OCI-LY3 (cell line): ENCODE data around the gene PCBP3.

Experiments
- H2AFZ ChIP-seq: fragments of 200-600, 300-600 bp; shearing (Covaris generic); 2 replicates; pipeline ENCODE4 v1.6.0; 2014; ENCODE audit warnings: antibody characterized with exemption, low read depth, low read length
- H3K27ac ChIP-seq: fragments of 200-600, 300-600 bp; sonication (generic); 2 replicates; pipeline ENCODE4 v1.5.1; 2014; ENCODE audit warnings: mild to moderate bottlenecking, low read length, moderate library complexity, mixed read lengths
- H3K27me3 ChIP-seq: fragments of 200-600, 300-600 bp; sonication (generic); 2 replicates; pipeline ENCODE4 v1.6.1; 2014; ENCODE audit warnings: low read depth, low read length, mixed read lengths
- H3K36me3 ChIP-seq: fragments of 200-600, 300-600 bp; sonication (generic); replicated peaks from 2 replicates; pipeline ENCODE3; 2014; ENCODE audit warnings: low read depth, low read length, mixed read lengths
- H3K4me1 ChIP-seq: fragments of 300-600, 200-600 bp; sonication (generic); 2 replicates; pipeline ENCODE4 v1.6.1; 2014; ENCODE audit warnings: low read length, mixed read lengths
- H3K4me2 ChIP-seq: fragments of 200-600, 300-600 bp; sonication (generic); 2 replicates; pipeline ENCODE4 v1.6.1; 2014; ENCODE audit warnings: low read length, mixed read lengths
- H3K4me3 ChIP-seq: fragments of 300-600, 200-600 bp; sonication (generic); 2 replicates; pipeline ENCODE4 v1.5.1; 2014; ENCODE audit warnings: antibody characterized with exemption, mild to moderate bottlenecking, low read length, moderate library complexity
- H3K79me2 ChIP-seq: fragments of 300-600, 200-600 bp; shearing (Covaris generic); 2 replicates; pipeline ENCODE4 v1.6.1; 2014; ENCODE audit warnings: mild to moderate bottlenecking, low read length, mixed read lengths
- H3K9ac ChIP-seq: fragments of 300-600, 200-600 bp; shearing (Covaris generic); 2 replicates; pipeline ENCODE4 v1.6.0; 2014; ENCODE audit warnings: mild to moderate bottlenecking, low read length, moderate library complexity
- H3K9me3 ChIP-seq: fragments of 200-600, 300-600 bp; shearing (Covaris generic); 2 replicates; pipeline ENCODE4 v1.6.1; 2014; ENCODE audit warnings: low read length, mixed read lengths; ENCODE audit not compliant: insufficient read depth
- H4K20me1 ChIP-seq: fragments of 200-600, 300-600 bp; sonication (generic); 2 replicates; pipeline ENCODE4 v1.6.1; 2016; ENCODE audit warnings: low read length, mixed read lengths; ENCODE audit not compliant: insufficient read depth
- EZH2phosphoT487 ChIP-seq: fragments of 200-600 bp; shearing (Covaris generic); IDR thresholded peaks from 2 replicates; pipeline ENCODE4 v1.6.1; 2018; ENCODE audit warnings: antibody characterized with exemption, mixed run types, low read depth
- TF ChIP-seq, protein P1 (sequence below): fragments of 200-600, 300-600 bp; sonication (generic); IDR thresholded peaks from 2 replicates; pipeline ENCODE4 v1.5.1; 2014; ENCODE audit warnings: antibody characterized with exemption, low read length, low read depth

Gene PCBP3

DNA sequence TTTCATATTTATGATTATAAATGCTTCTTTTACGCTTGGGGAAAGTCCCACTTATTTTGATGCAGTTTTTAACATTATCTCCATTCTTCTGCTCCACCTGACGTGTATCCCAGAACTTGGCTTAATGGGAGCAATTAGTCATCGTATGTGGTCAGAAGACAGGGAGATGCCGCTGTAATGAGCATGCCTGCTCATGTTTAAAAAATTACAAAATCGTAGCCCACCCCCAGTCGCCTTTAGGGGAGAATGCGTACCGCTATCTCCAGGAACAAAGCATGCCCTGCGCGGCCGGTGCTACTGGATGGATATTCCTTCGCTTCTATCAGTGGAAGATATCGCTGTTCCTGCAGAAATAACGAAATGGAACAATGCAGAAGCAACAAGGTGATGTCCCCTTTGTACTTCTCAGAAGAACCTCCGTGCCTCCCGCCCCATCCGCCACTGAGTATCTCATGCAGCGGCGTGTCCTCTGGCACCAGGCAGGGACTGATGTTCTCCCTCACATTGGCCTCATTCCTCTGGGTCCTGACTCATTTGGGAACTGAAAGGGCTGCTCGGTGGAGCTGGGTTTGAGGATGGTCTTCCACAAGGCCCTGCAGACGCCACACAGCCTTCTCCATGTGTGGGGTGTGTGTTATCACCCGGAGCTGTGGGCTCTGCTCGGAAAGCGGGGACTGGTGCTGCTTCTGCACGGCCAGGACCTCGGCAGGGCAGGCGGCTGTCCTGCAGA is 221.7 kb downstream of the PCBP3 start:
- Histone ChIP-seq H3K27ac (no peak overlapping the region), H3K27me3 (no peaks in the 10 kb centered on the region), H3K4me1 (peaks cover 21% of the 10 kb centered on the region), H3K9ac (no peak overlapping the region), H3K36me3 (no peaks in the 10 kb centered on the region), H2AFZ (no peak overlapping the region), H3K79me2 (no peaks in the 10 kb centered on the region), H3K4me3 (no peak overlapping the region), H3K9me3 (no peaks in the 10 kb centered on the region), H3K4me2 (no peak overlapping the region), H4K20me1 (no peaks in the 10 kb centered on the region)
- TF ChIP-seq, protein P1, sequence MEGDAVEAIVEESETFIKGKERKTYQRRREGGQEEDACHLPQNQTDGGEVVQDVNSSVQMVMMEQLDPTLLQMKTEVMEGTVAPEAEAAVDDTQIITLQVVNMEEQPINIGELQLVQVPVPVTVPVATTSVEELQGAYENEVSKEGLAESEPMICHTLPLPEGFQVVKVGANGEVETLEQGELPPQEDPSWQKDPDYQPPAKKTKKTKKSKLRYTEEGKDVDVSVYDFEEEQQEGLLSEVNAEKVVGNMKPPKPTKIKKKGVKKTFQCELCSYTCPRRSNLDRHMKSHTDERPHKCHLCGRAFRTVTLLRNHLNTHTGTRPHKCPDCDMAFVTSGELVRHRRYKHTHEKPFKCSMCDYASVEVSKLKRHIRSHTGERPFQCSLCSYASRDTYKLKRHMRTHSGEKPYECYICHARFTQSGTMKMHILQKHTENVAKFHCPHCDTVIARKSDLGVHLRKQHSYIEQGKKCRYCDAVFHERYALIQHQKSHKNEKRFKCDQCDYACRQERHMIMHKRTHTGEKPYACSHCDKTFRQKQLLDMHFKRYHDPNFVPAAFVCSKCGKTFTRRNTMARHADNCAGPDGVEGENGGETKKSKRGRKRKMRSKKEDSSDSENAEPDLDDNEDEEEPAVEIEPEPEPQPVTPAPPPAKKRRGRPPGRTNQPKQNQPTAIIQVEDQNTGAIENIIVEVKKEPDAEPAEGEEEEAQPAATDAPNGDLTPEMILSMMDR, result no peak
- no peak for TF ChIP-seq EZH2phosphoT487

DNA sequence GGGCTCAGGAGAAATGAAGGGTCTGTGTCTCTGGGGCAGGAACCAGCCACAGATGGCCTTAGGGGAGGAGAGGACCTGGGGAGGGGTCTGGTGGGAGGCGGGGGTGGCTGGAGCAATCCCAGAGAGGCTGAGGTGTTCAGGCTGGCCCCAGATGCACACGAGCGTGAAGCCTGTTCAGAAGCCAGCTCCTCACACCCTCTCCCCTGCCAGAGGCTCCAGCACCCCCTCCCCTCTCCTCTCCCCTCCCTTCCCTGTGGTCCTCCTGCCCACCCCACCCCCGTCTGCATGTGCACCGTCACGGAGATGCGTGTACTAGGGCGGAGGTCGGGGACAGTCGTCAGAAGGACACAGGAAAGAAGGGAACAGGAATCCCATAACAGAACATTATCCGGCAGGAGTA is 223.0 kb downstream of the PCBP3 start:
- Histone ChIP-seq H3K4me2 (no peak overlapping the region), H3K27me3 (no peaks in the 10 kb centered on the region), H3K9ac (no peak overlapping the region), H2AFZ (no peak overlapping the region), H3K9me3 (no peaks in the 10 kb centered on the region), H3K27ac (no peak overlapping the region), H3K4me3 (no peak overlapping the region), H3K4me1 (peaks cover 16% of the 10 kb centered on the region), H4K20me1 (no peaks in the 10 kb centered on the region), H3K36me3 (no peaks in the 10 kb centered on the region), H3K79me2 (no peaks in the 10 kb centered on the region)
- TF ChIP-seq, protein P1, result no peak

GRCh38 chr21:45867041-45867666 is 223.6 kb downstream of the PCBP3 start:
- H3K4me2 ChIP-seq, result no peak overlapping the region
- H3K9ac ChIP-seq, result no peak overlapping the region
- no peaks in the 10 kb centered on the region for H4K20me1 ChIP-seq
- TF ChIP-seq, protein P1, result no peak
- TF ChIP-seq EZH2phosphoT487, result no peak
- peaks cover 10% of the 10 kb centered on the region for H3K4me1 ChIP-seq
- no peak overlapping the region for H3K4me3 ChIP-seq
- no peak overlapping the region for H2AFZ ChIP-seq
- no peak overlapping the region for H3K27ac ChIP-seq
- H3K9me3 ChIP-seq, result no peaks in the 10 kb centered on the region
- no peaks in the 10 kb centered on the region for H3K79me2 ChIP-seq
- H3K36me3 ChIP-seq, result no peaks in the 10 kb centered on the region
- no peaks in the 10 kb centered on the region for H3K27me3 ChIP-seq

DNA sequence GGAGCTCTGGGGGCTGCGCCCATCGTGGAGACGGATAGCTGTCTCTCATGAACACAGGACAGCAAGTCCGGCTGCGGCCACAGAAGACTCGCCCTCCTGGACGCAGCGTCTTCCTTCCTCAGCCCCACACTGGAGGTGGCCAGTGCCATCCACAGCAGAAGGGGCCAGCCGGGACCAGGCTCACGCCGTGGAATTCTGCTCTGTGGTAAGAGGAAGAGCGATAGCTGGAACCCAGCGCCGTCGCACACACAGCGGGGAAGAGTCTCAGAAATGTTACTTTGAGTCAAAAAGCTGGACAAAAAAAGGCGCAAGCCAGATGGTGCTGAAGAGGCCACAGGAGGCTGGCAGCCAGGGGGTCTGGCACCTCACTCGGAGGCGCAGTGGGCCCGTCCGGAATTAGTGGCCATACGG is 224.2 kb downstream of the PCBP3 start:
- no peak overlapping the region for H3K4me2 ChIP-seq
- TF ChIP-seq, protein P1, result no peak
- TF ChIP-seq EZH2phosphoT487, result no peak

More for the DNA sequence above, 224.2 kb downstream of the PCBP3 start:
- Histone ChIP-seq H3K9me3 (no peaks in the 10 kb centered on the region), H3K9ac (no peak overlapping the region), H3K27ac (no peak overlapping the region), H2AFZ (no peak overlapping the region), H3K27me3 (no peaks in the 10 kb centered on the region), H4K20me1 (no peaks in the 10 kb centered on the region), H3K36me3 (no peaks in the 10 kb centered on the region), H3K4me1 (peaks cover 5% of the 10 kb centered on the region), H3K79me2 (no peaks in the 10 kb centered on the region), H3K4me3 (no peak overlapping the region)
